Neural cell (in vitro differentiated cells): ENCODE results near the gene SFXN4. TPM values are rescaled to one million over a fixed set of nuclear protein-coding genes. Genes with fewer than 3 reads are reported as not detected.
"Not testable (repeated sequence)": the region's sequence is repeated elsewhere in the genome, so short reads cannot be mapped to it uniquely, and the experiment has no call there.

ENCODE experiments used
- H2AFZ ChIP-seq: fragments of 200-600, 300-800 bp; sonication (generic), shearing (Covaris generic); 2 replicates; pipeline ENCODE4 v1.6.0; 2014; ENCODE audit warnings: low read depth, mild to moderate bottlenecking, antibody characterized with exemption, low read length, moderate library complexity
- H3F3A ChIP-seq: fragments of 200-600 bp; shearing (Covaris generic); 2 replicates; pipeline ENCODE4 v1.6.1; 2016; ENCODE audit warnings: mild to moderate bottlenecking, moderate library complexity, mixed read lengths, antibody characterized with exemption, low read length; ENCODE audit not compliant: insufficient read depth, poor library complexity, severe bottlenecking
- H3K27ac ChIP-seq: fragments of 200-600, 300-800 bp; sonication (generic), shearing (Covaris generic); 2 replicates; pipeline ENCODE4 v1.5.1; 2014; ENCODE audit warnings: mild to moderate bottlenecking, low read length, moderate library complexity
- H3K27me3 ChIP-seq: fragments of 300-800, 200-600 bp; sonication (generic), shearing (Covaris generic); 2 replicates; pipeline ENCODE4 v1.6.0; 2014; ENCODE audit warnings: mild to moderate bottlenecking, low read depth, low read length, moderate library complexity; ENCODE audit not compliant: insufficient read depth
- H3K36me3 ChIP-seq: fragments of 300-800, 200-600 bp; sonication (generic), shearing (Covaris generic); 2 replicates; pipeline ENCODE4 v1.5.1; 2014; ENCODE audit warnings: mild to moderate bottlenecking, antibody characterized with exemption, low read length, moderate library complexity; ENCODE audit not compliant: insufficient read depth
- H3K4me2 ChIP-seq: fragments of 300-800, 200-600 bp; sonication (generic), shearing (Covaris generic); 2 replicates; pipeline ENCODE4 v1.6.0; 2014; ENCODE audit warnings: mild to moderate bottlenecking, low read length
- H3K4me3 ChIP-seq: fragments of 300-800, 200-600 bp; sonication (generic), shearing (Covaris generic); 2 replicates; pipeline ENCODE4 v1.5.1; 2014; ENCODE audit warnings: mild to moderate bottlenecking, low read length, moderate library complexity
- H3K79me2 ChIP-seq: fragments of 200-600 bp; shearing (Covaris generic); replicated peaks from 2 replicates; pipeline ENCODE4 v1.6.0; 2014; ENCODE audit warnings: mild to moderate bottlenecking, low read length, moderate library complexity; ENCODE audit not compliant: insufficient read depth
- H3K9ac ChIP-seq: fragments of 300-800, 200-600 bp; sonication (generic), shearing (Covaris generic); 2 replicates; pipeline ENCODE4 v1.6.1; 2016; ENCODE audit warnings: mild to moderate bottlenecking, low read length, mixed read lengths
- H3K9me2 ChIP-seq: fragments of 200-600 bp; shearing (Covaris generic); 2 replicates; pipeline ENCODE4 v1.6.1; 2016; ENCODE audit warnings: mild to moderate bottlenecking, low read length, mixed read lengths; ENCODE audit not compliant: insufficient read depth
- H3K9me3 ChIP-seq: fragments of 200-600, 300-800 bp; sonication (generic), shearing (Covaris generic); 2 replicates; pipeline ENCODE4 v1.6.1; 2016; ENCODE audit warnings: mild to moderate bottlenecking, mixed run types, low read length, moderate library complexity, mixed read lengths
- H4K20me1 ChIP-seq: fragments of 200-600 bp; shearing (Covaris generic); 2 replicates; pipeline ENCODE4 v1.6.1; 2016; ENCODE audit warnings: mild to moderate bottlenecking, mixed run types; ENCODE audit not compliant: insufficient read depth
- EP300 ChIP-seq: fragments of 450-650 bp; conservative IDR thresholded peaks from 2 replicates; pipeline ENCODE4 v1.6.1; 2014; ENCODE audit warnings: antibody characterized with exemption, mild to moderate bottlenecking, moderate library complexity; ENCODE audit not compliant: poor library complexity, severe bottlenecking
- EZH2 ChIP-seq: fragments of 200-600, 300-800 bp; shearing (Covaris generic), sonication (generic); IDR thresholded peaks from 2 replicates; pipeline ENCODE4 v1.6.1; 2014; ENCODE audit warnings: antibody characterized with exemption, low read length, borderline replicate concordance, mild to moderate bottlenecking; ENCODE audit not compliant: insufficient read depth, poor library complexity, severe bottlenecking
- MXI1 ChIP-seq: fragments of 450-650 bp; conservative IDR thresholded peaks from 2 replicates; pipeline ENCODE4 v1.6.1; 2014; ENCODE audit warnings: antibody characterized with exemption, mild to moderate bottlenecking; ENCODE audit not compliant: poor library complexity, severe bottlenecking
- POLR2AphosphoS5 ChIP-seq: IDR thresholded peaks from 2 replicates; pipeline ENCODE4 v1.6.1; 2012
- RAD21 ChIP-seq: fragments of 450-650 bp; conservative IDR thresholded peaks from 2 replicates; pipeline ENCODE4 v1.6.1; 2014; ENCODE audit warnings: antibody characterized with exemption, mild to moderate bottlenecking, moderate library complexity
- SMC3 ChIP-seq: fragments of 450-650 bp; conservative IDR thresholded peaks from 2 replicates; pipeline ENCODE4 v1.6.1; 2014; ENCODE audit warnings: antibody characterized with exemption, mild to moderate bottlenecking, moderate library complexity; ENCODE audit not compliant: poor library complexity
- TAF1 ChIP-seq: IDR thresholded peaks from 2 replicates; pipeline ENCODE4 v1.6.1; 2012; ENCODE audit warnings: low read depth
- polyA plus RNA-seq: library from polyadenylated mRNA; depleted of rRNA; stranded (reverse); fragments of >200 nt; gene quantifications from 2 replicates; pipeline ENCODE4 v1.2.3, GENCODE V29; 2014
- TF ChIP-seq, protein P1 (sequence below): IDR thresholded peaks from 2 replicates; pipeline ENCODE4 v1.6.1; 2012; ENCODE audit warnings: borderline replicate concordance
- TF ChIP-seq, protein P2 (sequence below): fragments of 450-650 bp; IDR thresholded peaks from 2 replicates; pipeline ENCODE4 v1.5.1; 2014; ENCODE audit warnings: antibody characterized with exemption, mild to moderate bottlenecking, moderate library complexity; ENCODE audit not compliant: poor library complexity, severe bottlenecking

Gene SFXN4
- polyA plus RNA-seq, 1 donor from 2014 or later, result 23.7 TPM

DNA sequence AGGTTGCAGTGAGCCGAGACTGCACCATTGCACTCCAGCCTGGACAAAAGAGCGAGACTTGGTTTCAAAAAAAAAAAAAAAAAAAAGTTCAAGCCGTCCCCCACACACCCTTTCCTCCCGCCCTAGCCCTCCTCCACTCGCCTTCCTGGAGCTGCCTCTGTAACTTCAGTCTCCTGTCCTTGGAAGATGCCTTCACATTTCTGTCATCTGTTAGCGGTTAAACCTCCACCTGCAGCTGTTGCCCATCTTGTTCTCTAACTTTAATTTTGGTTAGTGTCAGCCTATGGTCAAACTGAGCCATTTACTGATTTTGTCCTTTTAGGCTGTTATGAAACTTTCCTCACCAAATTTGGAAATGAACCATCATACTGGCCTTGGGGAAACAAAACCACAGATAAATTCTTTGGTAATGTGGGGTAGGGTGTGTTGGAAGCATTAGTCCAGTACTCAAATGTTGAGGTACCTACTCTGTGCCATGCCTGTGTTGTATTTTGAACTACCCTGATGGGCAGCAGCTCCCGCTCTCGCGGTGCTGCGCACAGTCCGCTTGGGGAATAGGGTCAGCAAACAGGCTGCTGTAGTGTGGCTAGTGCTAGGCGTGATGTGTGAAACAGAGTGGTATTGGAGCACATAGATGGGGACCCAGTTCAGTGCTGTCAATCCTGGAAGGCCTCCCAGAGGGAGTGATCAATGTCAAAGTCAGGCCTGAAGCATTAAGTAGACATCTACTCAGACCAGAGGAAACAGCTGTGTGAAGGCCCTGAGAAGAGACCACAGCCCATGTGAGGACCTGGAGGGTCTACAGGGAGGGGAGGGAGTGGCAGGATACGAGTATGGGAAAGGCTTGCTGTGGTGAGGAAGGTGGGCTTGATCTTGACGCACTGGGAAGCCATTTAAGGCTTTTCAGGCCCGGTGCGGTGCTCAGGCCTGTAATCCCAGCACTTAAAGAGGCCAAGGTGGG, 26.9 kb downstream of the SFXN4 start:
- H3K27ac ChIP-seq, result no peak overlapping the region
- no peaks in the 10 kb centered on the region for H3K27me3 ChIP-seq
- no peak overlapping the region for H3K4me3 ChIP-seq
- H3K4me2 ChIP-seq, result no peak overlapping the region
- no peaks in the 10 kb centered on the region for H3K9me2 ChIP-seq
- no peak for TF ChIP-seq EZH2
- TF ChIP-seq MXI1, result no peak
- TF ChIP-seq POLR2AphosphoS5, result no peak
- TF ChIP-seq TAF1, result no peak
- TF ChIP-seq RAD21, result no peak
- no peak for TF ChIP-seq SMC3
- TF ChIP-seq, protein P1, sequence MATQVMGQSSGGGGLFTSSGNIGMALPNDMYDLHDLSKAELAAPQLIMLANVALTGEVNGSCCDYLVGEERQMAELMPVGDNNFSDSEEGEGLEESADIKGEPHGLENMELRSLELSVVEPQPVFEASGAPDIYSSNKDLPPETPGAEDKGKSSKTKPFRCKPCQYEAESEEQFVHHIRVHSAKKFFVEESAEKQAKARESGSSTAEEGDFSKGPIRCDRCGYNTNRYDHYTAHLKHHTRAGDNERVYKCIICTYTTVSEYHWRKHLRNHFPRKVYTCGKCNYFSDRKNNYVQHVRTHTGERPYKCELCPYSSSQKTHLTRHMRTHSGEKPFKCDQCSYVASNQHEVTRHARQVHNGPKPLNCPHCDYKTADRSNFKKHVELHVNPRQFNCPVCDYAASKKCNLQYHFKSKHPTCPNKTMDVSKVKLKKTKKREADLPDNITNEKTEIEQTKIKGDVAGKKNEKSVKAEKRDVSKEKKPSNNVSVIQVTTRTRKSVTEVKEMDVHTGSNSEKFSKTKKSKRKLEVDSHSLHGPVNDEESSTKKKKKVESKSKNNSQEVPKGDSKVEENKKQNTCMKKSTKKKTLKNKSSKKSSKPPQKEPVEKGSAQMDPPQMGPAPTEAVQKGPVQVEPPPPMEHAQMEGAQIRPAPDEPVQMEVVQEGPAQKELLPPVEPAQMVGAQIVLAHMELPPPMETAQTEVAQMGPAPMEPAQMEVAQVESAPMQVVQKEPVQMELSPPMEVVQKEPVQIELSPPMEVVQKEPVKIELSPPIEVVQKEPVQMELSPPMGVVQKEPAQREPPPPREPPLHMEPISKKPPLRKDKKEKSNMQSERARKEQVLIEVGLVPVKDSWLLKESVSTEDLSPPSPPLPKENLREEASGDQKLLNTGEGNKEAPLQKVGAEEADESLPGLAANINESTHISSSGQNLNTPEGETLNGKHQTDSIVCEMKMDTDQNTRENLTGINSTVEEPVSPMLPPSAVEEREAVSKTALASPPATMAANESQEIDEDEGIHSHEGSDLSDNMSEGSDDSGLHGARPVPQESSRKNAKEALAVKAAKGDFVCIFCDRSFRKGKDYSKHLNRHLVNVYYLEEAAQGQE, result no peak
- no peak for TF ChIP-seq EP300
- TF ChIP-seq, protein P2, sequence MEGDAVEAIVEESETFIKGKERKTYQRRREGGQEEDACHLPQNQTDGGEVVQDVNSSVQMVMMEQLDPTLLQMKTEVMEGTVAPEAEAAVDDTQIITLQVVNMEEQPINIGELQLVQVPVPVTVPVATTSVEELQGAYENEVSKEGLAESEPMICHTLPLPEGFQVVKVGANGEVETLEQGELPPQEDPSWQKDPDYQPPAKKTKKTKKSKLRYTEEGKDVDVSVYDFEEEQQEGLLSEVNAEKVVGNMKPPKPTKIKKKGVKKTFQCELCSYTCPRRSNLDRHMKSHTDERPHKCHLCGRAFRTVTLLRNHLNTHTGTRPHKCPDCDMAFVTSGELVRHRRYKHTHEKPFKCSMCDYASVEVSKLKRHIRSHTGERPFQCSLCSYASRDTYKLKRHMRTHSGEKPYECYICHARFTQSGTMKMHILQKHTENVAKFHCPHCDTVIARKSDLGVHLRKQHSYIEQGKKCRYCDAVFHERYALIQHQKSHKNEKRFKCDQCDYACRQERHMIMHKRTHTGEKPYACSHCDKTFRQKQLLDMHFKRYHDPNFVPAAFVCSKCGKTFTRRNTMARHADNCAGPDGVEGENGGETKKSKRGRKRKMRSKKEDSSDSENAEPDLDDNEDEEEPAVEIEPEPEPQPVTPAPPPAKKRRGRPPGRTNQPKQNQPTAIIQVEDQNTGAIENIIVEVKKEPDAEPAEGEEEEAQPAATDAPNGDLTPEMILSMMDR, result no peak
- no peak overlapping the region for H3K9ac ChIP-seq
- H2AFZ ChIP-seq, result no peak overlapping the region
- no peaks in the 10 kb centered on the region for H4K20me1 ChIP-seq
- no peaks in the 10 kb centered on the region for H3K79me2 ChIP-seq
- peaks cover 1% of the 10 kb centered on the region for H3K36me3 ChIP-seq
- H3K9me3 ChIP-seq, result no peaks in the 10 kb centered on the region
- no peaks in the 10 kb centered on the region for H3F3A ChIP-seq

DNA sequence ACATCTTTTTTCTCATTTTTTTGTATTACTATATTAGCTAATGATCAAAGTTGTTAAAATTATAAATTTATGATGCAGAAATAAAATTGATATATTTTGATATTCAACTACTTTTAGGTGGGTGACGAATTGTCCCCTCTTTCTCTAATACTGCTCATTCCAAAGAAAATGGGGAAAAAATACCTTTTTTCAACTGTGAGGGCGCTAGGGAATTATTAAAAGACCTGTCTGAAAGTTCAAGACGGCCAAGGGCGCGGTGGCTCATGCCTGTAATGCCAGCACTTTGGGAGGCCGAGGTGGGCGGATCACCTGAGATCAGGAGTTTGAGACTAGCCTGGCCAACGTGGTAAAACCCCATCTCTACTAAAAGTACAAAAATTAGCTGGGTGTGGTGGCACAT, 27.6 kb downstream of the SFXN4 start:
- not testable (repeated sequence) for H3K4me2 ChIP-seq, H3K27me3 ChIP-seq, H3K79me2 ChIP-seq, H3K9me2 ChIP-seq, H4K20me1 ChIP-seq, H2AFZ ChIP-seq, H3K4me3 ChIP-seq, H3F3A ChIP-seq, H3K27ac ChIP-seq, H3K9ac ChIP-seq, H3K9me3 ChIP-seq, H3K36me3 ChIP-seq
